ENCODE results near the gene ALDH3A2.
"Not testable (repeated sequence)": the region's sequence is repeated elsewhere in the genome, so short reads cannot be mapped to it uniquely, and the experiment has no call there.

Gene ALDH3A2

GRCh38 chr17:19651451-19652238, 3.1 kb downstream of the ALDH3A2 start:
- no peak for DNase-seq

GRCh38 chr17:19652595-19652994, 4.0 kb downstream of the ALDH3A2 start:
- DNase-seq, result no peak

GRCh38 chr17:19654342-19654886, 5.9 kb downstream of the ALDH3A2 start:
- DNase-seq, result no peak

- no peak for DNase-seq
Measured at GRCh38 chr17:19654896-19655295, 6.3 kb downstream of the ALDH3A2 start.

GRCh38 chr17:19656336-19656735, 7.8 kb downstream of the ALDH3A2 start:
- no peak for DNase-seq

- DNase-seq, result no peak
Measured at GRCh38 chr17:19656851-19657581, 8.5 kb downstream of the ALDH3A2 start.

- no peak for DNase-seq
Measured at GRCh38 chr17:19659366-19660177, 11.0 kb downstream of the ALDH3A2 start.

GRCh38 chr17:19660219-19660870, 11.8 kb downstream of the ALDH3A2 start:
- no peak for DNase-seq

GRCh38 chr17:19661121-19661520, 12.6 kb downstream of the ALDH3A2 start:
- DNase-seq, result no peak

- no peak for DNase-seq
Measured at GRCh38 chr17:19663097-19663496, 14.5 kb downstream of the ALDH3A2 start.

GRCh38 chr17:19664136-19664820, 15.7 kb downstream of the ALDH3A2 start:
- DNase-seq, result no peak

- no peak for DNase-seq
Measured at GRCh38 chr17:19664821-19665181, 16.2 kb downstream of the ALDH3A2 start.

GRCh38 chr17:19669680-19670079, 21.1 kb downstream of the ALDH3A2 start:
- DNase-seq, result not testable (repeated sequence)

GRCh38 chr17:19670908-19671307, 22.4 kb downstream of the ALDH3A2 start:
- no peak for DNase-seq

GRCh38 chr17:19671433-19671832, 22.9 kb downstream of the ALDH3A2 start:
- no peak for DNase-seq

- DNase-seq, result no peak
Measured at GRCh38 chr17:19672009-19672750, 23.6 kb downstream of the ALDH3A2 start.

- no peak for DNase-seq
Measured at GRCh38 chr17:19673623-19674022, 25.1 kb downstream of the ALDH3A2 start.

- DNase-seq, result no peak
Measured at GRCh38 chr17:19676896-19677295, 28.3 kb downstream of the ALDH3A2 start.

- no peak for DNase-seq
Measured at GRCh38 chr17:19677736-19678379, 29.3 kb downstream of the ALDH3A2 start.

- no peak for DNase-seq
Measured at GRCh38 chr17:19678581-19679453, 30.3 kb downstream of the ALDH3A2 start.

Measured in CD4-positive, alpha-beta T cell treated with Interleukin-4 for 4 hours (primary cell).